Endothelial cell of umbilical vein (primary cell): Measurements from ENCODE around the gene FARP2.

ENCODE experiments used
- CTCF ChIP-seq, 2 donors: IDR thresholded peaks; 1 replicate in 1 of 2; 2 replicates in 1 of 2; pipeline ENCODE4 v1.5.1; 2011; ENCODE audit warnings: low read length in 2 of 2, mild to moderate bottlenecking in 2 of 2, moderate library complexity in 2 of 2, control low read depth in 1 of 2, inconsistent platforms in 1 of 2, low read depth in 1 of 2; ENCODE audit not compliant: insufficient read depth in 1 of 2; ENCODE audit errors: extremely low read depth in 1 of 2
- EZH2 ChIP-seq: IDR thresholded peaks from 2 replicates; pipeline ENCODE4 v1.6.1; 2012; ENCODE audit warnings: borderline replicate concordance, low read depth, mild to moderate bottlenecking, moderate library complexity, low read length, inconsistent platforms; ENCODE audit not compliant: severe bottlenecking
- FOS ChIP-seq: IDR thresholded peaks from 2 replicates; pipeline ENCODE4 v1.6.1; 2011; ENCODE audit warnings: mild to moderate bottlenecking, low read length, moderate library complexity, borderline replicate concordance; ENCODE audit not compliant: insufficient read depth
- MAX ChIP-seq: IDR thresholded peaks from 2 replicates; pipeline ENCODE4 v1.6.1; 2011; ENCODE audit not compliant: insufficient read depth, insufficient read length
- POLR2A ChIP-seq: IDR thresholded peaks from 2 replicates; pipeline ENCODE4 v1.6.1; 2012; ENCODE audit warnings: low read depth, mild to moderate bottlenecking, control low read depth, low read length
- POLR2AphosphoS5 ChIP-seq: IDR thresholded peaks from 2 replicates; pipeline ENCODE4 v1.6.1; 2012; ENCODE audit warnings: low read depth, mild to moderate bottlenecking, control low read depth, low read length, moderate library complexity; ENCODE audit not compliant: insufficient read depth

GRCh38 chr2:241417626-241418025 lies 61.5 kb downstream of the FARP2 start:
- TF ChIP-seq CTCF (IDR thresholded peaks at IDR 0.05; ENCODE audit: extremely low read depth in 1 of 2, insufficient read depth in 1 of 2, low read depth in 1 of 2, low read length in 2 of 2) (no peak), MAX (no peak), EZH2 (no peak), POLR2A (no peak), POLR2AphosphoS5 (no peak), FOS (no peak)
